GDM1 (cell line): ENCODE measurements around the gene JUP.
"Not testable (repeated sequence)": the region's sequence is repeated elsewhere in the genome, so short reads cannot be mapped to it uniquely, and the experiment has no call there.

Experiments
- DNase-seq: peaks from one replicate; lab custom pipeline; 2025; lab: John Stamatoyannopoulos, UW

JUP gene

DNA sequence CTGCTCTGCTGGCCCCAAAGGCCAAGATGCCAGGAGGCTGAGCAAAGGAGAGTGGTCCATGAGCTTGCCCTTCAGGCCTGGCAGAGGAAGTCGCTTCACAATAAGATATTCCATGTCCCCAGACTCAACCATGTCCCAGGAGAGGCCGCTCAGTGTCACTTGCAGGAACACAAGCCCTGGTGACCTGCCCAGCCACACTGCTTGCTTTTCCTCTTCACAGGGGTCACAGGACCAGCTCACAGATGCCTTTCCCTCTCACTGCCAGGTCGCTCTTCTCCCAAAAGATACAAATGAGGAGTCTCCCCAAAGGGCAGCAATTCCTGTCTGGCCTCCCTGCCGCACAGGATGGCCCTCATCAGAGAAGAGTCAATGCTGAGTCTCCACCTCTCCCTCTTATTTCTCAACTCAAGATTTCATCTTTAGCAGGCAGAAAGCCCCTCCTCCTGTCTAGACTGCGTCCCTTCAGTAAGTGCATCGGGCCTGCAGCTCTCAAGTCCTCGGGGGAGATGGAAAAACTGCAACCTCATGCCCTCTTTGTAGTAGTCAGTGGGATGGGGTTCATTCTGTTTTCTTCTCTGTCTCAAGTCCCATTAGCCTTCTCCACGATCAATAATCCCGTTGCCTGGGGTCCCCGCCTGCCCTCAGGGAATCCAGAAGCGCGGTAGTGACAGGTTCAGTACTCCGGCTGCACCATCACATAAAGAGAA lies 5.0 kb downstream of the JUP start:
- DNase-seq: no peak

DNA sequence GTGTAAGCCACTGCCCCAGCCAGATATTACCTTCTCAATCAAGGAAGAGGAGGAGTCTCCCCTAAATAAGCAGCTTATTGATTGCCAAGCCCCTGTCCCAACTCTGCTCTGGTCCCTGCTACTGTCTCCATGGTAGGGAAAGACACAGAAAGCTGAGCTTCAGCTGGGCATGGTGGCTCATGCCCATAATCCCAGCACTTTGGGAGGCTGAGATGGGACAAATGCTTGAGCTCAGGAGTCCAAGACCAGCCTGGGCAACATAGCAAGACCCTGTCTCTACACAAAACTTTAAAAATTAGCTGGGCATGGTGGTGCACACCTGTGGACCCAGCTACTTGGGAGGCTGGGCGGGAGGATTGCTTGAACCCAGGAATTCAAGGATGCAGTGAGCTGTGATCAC lies 6.6 kb downstream of the JUP start:
- DNase-seq: no peak

DNA sequence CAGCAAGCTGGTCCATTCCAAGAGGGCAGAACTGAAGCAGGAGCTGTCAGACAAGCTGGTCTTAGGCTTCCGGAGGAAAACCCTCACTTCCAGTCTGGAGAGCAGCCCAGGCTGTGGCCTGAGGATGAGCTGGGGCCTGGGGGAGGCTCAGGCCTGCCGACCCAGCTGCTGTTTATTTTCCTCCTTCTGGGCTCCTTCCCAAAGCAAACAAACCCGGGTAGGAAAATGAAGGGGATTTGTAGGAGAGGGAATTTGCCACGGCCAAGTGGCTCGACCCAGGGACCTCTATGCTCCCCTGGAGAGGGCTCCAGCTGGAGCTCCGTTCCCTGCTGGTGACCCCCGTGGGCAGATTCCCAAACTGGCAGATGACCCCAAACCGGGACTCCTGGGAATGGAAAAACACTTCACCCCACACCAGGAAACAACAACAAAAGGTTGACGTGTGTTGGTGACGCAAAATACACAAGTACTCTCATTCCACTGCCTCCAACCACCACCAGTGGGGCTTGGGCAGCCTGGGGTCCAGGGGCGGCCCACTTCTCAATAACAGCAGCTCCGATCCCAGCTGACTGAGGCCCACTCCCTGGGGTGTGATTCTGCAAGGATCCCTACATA lies 8.8 kb downstream of the JUP start:
- DNase-seq: peak; percentile 44

- DNase-seq: no peak
Measured at GRCh38 chr17:41777157-41777573, 9.3 kb downstream of the JUP start.

GRCh38 chr17:41776262-41776900 lies 10.1 kb downstream of the JUP start:
- DNase-seq: not testable (repeated sequence)

- DNase-seq: no peak
Measured at GRCh38 chr17:41775394-41776226, 10.9 kb downstream of the JUP start.

DNA sequence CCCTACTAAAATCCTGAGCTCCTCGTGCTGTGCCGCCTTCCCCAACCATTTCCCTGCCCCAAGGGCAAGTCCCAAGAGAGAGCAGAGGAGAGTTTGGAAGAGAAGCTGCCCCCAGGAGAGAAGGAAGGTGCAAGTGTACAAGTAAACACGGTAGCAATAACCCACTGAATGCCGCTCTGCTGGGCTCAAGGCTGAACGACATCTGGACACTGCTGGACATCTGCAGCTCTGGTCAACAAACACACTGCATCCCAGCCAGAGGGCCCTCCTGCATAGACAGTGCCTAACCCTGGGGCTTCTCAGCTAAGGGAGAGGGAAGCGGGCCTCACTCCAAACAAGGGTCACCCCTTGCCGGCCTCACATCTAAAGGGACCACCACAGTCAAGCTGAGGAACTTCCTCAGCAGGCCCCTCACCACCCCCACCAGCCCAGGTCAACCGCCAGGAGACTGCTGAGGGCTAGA lies 12.7 kb downstream of the JUP start:
- no peak for DNase-seq

- DNase-seq: no peak
Measured at GRCh38 chr17:41773190-41773588, 13.3 kb downstream of the JUP start.

GRCh38 chr17:41772586-41773189 lies 13.8 kb downstream of the JUP start:
- no peak for DNase-seq

GRCh38 chr17:41772218-41772585 lies 14.3 kb downstream of the JUP start:
- DNase-seq: no peak

GRCh38 chr17:41771389-41772206 lies 14.9 kb downstream of the JUP start:
- no peak for DNase-seq

- no peak for DNase-seq
Measured at GRCh38 chr17:41769985-41770384, 16.5 kb downstream of the JUP start.

DNA sequence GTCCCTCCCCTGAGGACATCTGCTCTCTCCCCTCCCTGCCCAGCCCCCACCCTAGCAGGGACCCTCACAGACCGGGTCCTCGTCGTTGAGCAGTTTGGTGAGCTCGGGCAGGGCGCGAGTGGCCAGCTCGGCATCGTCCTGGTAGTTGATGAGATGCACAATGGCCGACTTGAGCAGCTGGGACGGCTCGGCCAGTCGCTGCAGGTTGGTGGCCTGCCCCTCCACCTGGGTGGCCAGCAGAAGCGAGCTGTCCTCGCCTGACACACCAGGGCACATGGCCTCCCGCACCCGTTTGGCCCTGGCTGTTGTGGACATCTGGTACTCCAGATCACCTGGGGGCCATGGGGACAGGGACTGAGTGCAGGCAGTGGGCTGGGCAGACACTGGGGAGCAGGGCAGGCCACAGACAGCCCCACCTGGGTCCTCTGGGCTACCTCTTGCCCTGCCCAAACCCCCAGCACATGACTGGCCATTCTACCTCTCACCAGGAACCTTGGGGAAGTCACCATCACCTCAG lies 17.1 kb downstream of the JUP start:
- no peak for DNase-seq

DNA sequence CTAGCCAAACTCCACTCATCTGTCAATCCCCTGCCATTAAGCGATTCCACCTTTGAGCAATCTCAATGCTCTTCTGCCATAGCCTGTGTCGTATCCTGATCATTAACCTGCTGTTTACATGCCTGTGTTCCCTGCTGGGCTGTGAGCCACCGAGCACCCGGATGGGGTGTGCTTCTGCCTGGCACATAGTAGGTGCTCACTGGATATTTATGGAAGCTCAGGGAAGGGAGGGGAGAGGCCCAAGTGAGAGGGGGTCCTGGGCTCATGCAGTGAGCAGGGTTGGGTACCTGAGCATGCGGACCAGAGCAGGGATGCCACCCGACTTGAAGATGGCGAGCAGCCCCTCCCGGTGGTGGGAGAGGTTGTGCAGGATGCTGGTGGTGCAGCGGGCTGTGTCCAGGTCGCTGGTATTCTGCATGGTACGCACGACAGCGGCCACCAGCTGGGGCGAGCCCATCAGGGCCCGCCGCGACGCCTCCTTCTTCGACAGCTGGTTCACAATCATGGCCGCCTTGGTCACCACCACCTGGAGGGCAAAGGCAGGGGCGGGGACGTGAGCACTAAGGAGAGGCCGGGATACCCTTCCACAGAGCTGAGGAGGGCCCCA lies 17.7 kb downstream of the JUP start:
- no peak for DNase-seq

- DNase-seq: no peak
Measured at GRCh38 chr17:41767324-41768042, 19.0 kb downstream of the JUP start.

DNA sequence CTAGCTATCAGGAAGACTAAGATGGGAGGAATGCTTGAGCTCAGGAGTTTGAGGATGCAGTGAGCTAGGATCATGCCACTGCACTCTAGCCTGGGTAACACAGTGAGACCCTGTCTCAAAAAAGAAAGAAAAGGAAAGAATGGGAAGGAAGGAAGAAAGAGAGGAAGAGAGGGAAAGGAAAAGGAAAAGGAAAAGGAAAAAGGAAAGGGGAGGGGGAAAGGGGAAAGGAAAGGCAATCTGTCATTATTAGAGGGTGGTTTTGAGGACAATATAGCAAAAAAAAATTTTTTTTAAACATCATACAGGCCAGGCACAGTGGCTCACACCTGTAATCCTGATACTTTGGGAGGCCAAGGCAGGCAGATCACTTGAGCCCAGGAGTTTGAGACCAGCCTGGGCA lies 20.4 kb downstream of the JUP start:
- DNase-seq: no peak

DNA sequence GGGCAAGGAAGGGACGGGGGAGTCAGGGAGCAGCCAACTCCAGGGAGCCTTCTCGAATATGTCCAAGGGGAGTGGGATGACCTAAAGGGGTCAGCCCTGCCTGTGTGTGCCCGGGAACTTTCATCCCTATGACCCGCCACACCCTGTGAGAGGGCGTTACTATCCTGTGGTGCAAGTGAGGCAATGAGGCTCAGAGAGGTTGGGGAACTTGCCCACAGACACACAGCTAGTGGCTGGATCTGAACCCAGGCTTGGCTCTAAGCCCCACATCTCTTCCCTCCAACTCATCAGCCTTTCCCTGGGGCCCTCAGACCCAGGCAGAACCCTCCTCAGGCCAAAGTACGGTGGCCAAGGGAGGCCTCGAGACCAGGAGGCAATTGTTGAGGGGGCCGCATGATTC lies 23.2 kb downstream of the JUP start:
- no peak for DNase-seq

GRCh38 chr17:41762841-41763240 lies 23.7 kb downstream of the JUP start:
- no peak for DNase-seq

DNA sequence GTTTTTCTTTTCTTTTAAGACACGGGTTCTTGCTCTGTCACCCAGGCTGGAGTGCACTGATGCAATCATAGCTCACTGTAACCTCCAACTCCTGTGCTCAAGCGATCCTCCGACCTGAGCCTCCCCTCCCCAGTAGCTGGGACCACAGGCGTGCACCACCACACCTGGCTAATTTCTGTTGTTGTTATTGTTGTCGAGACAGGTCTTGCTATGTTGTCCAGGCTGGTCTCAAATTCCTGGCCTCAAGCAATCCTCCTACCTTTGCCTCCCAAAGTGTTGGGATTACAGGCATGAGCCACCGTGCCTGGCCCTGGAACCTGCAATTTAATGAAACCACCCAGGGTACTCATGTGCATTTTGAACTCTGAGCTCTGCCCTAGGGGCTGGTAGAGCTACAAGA lies 24.1 kb downstream of the JUP start:
- no peak for DNase-seq

DNA sequence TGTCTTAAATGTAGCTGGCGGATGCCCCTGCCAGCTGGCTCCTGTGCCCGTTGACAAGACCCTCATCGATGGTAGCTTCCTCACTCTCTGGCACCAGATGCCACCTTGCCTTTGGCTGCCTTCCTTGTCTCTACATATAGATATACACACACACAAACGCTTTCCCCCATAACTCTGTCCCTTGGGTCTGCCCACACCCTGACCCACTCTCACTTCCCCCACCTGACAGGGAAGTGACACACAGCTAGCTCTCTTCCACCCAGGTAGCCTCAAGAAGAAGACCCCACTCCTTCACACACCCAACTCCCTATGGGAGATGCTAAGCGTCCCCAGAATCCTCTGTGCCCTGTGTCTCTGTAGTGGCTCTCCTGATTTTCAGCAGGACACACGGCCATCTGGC lies 25.6 kb downstream of the JUP start:
- DNase-seq: no peak
